HEK293 (cell line): ENCODE measurements around the gene CCDC170.

Source experiments
- ATF2 ChIP-seq: fragments of 450-650 bp; formaldehyde crosslinking; IDR thresholded peaks from 2 replicates; pipeline ENCODE4 v1.5.1; 2016; ENCODE audit warnings: missing biosample characterization, missing genetic modification characterization, low read depth
- CTCF ChIP-seq: fragments of 450-650 bp; formaldehyde crosslinking; IDR thresholded peaks from 2 replicates; pipeline ENCODE4 v1.5.1; 2016; ENCODE audit warnings: missing biosample characterization, missing genetic modification characterization
- YY1 ChIP-seq: fragments of 450-650 bp; formaldehyde crosslinking; IDR thresholded peaks from 2 replicates; pipeline ENCODE4 v1.5.1; 2018; ENCODE audit warnings: missing biosample characterization, missing genetic modification characterization
- ZNF670 ChIP-seq: fragments of 450-650 bp; formaldehyde crosslinking; IDR thresholded peaks from 2 replicates; pipeline ENCODE4 v1.5.1; 2016; ENCODE audit warnings: missing biosample characterization, missing genetic modification characterization, low read depth
- ZNF768 ChIP-seq: fragments of 450-650 bp; formaldehyde crosslinking; IDR thresholded peaks from 2 replicates; pipeline ENCODE4 v1.5.1; 2018; ENCODE audit warnings: missing biosample characterization, mild to moderate bottlenecking, missing genetic modification characterization

GRCh38 chr6:151549790-151550189 is 56.0 kb downstream of the CCDC170 start:
- no peak for TF ChIP-seq CTCF (tag by site-specific recombination)
- TF ChIP-seq ATF2 (tag by site-specific recombination): no peak
- no peak for TF ChIP-seq ZNF670 (tag by site-specific recombination)
- no peak for TF ChIP-seq ZNF768 (tag by site-specific recombination)
- no peak for TF ChIP-seq YY1 (tag by site-specific recombination)
